ENCODE data around the gene WDR37.

DNA sequence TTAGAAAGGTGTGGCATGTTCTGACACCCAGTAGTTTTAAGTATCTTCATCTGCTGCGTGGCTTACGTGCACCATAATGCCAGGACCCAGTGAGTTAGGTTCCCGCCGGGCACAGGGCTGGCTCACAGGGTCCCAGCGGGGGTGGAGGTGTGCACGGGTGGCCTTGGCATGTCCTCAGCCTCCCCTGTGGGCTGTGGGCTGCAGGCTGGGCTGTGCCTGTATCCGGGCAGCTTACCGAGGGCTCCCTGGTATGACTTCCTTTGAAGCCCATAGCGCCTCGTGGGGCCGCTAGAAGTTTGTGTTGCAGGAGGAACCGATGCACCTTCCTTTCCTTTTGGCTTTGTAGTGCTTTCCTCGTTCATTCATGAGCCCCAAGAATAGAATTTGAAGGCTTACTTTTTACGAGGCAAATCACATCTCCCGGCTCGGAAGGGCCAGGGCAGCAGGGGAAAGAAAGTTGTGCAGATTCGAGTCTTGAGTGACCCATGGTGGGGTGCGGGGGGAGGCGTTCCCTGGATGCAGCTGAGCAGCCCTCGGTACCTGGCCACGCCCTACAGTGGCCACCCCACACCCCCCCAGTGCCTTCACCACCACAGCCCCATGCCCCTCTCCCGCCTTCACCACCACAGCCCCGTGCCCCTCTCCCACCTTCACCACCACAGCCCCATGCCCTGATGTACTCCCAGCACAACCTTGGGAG lies 113.2 kb downstream of the WDR37 start:
- TF ChIP-seq, protein P1, sequence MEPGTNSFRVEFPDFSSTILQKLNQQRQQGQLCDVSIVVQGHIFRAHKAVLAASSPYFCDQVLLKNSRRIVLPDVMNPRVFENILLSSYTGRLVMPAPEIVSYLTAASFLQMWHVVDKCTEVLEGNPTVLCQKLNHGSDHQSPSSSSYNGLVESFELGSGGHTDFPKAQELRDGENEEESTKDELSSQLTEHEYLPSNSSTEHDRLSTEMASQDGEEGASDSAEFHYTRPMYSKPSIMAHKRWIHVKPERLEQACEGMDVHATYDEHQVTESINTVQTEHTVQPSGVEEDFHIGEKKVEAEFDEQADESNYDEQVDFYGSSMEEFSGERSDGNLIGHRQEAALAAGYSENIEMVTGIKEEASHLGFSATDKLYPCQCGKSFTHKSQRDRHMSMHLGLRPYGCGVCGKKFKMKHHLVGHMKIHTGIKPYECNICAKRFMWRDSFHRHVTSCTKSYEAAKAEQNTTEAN (CRISPR knock-in tag; IDR thresholded peaks at IDR 0.05) = no peak
- TF ChIP-seq, protein P2, sequence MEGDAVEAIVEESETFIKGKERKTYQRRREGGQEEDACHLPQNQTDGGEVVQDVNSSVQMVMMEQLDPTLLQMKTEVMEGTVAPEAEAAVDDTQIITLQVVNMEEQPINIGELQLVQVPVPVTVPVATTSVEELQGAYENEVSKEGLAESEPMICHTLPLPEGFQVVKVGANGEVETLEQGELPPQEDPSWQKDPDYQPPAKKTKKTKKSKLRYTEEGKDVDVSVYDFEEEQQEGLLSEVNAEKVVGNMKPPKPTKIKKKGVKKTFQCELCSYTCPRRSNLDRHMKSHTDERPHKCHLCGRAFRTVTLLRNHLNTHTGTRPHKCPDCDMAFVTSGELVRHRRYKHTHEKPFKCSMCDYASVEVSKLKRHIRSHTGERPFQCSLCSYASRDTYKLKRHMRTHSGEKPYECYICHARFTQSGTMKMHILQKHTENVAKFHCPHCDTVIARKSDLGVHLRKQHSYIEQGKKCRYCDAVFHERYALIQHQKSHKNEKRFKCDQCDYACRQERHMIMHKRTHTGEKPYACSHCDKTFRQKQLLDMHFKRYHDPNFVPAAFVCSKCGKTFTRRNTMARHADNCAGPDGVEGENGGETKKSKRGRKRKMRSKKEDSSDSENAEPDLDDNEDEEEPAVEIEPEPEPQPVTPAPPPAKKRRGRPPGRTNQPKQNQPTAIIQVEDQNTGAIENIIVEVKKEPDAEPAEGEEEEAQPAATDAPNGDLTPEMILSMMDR (IDR thresholded peaks at IDR 0.05) = no peak
- TF ChIP-seq FOXP1 (CRISPR knock-in tag; IDR thresholded peaks at IDR 0.05; ENCODE audit: borderline replicate concordance) (no peak), KAT7 (CRISPR knock-in tag; IDR thresholded peaks at IDR 0.05; ENCODE audit: borderline replicate concordance) (no peak)
- TF ChIP-seq, protein P3, sequence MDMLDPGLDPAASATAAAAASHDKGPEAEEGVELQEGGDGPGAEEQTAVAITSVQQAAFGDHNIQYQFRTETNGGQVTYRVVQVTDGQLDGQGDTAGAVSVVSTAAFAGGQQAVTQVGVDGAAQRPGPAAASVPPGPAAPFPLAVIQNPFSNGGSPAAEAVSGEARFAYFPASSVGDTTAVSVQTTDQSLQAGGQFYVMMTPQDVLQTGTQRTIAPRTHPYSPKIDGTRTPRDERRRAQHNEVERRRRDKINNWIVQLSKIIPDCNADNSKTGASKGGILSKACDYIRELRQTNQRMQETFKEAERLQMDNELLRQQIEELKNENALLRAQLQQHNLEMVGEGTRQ (CRISPR knock-in tag; IDR thresholded peaks at IDR 0.05) = no peak

Measured in WTC11 (cell line).